ENCODE results near the gene HTT.

HTT gene

GRCh38 chr4:3266076-3266475 lies 191.6 kb downstream of the HTT start:
- no peak overlapping the region for H3K4me3 ChIP-seq (ENCODE audit: low read depth, low read length)
- TF ChIP-seq CTCF (IDR thresholded peaks at IDR 0.05; ENCODE audit: low read depth, low read length) = no peak

GRCh38 chr4:3267576-3268394 lies 193.3 kb downstream of the HTT start:
- TF ChIP-seq CTCF (IDR thresholded peaks at IDR 0.05; ENCODE audit: low read depth, low read length) = no peak
- no peak overlapping the region for H3K4me3 ChIP-seq (ENCODE audit: low read depth, low read length)

- H3K4me3 ChIP-seq (ENCODE audit: low read depth, low read length) = no peak overlapping the region
- no peak for TF ChIP-seq CTCF (IDR thresholded peaks at IDR 0.05; ENCODE audit: low read depth, low read length)
Measured at GRCh38 chr4:3268395-3269104, 194.1 kb downstream of the HTT start.

GRCh38 chr4:3269105-3269927 lies 194.8 kb downstream of the HTT start:
- no peak for TF ChIP-seq CTCF (IDR thresholded peaks at IDR 0.05; ENCODE audit: low read depth, low read length)
- no peak overlapping the region for H3K4me3 ChIP-seq (ENCODE audit: low read depth, low read length)

GRCh38 chr4:3269991-3270611 lies 195.6 kb downstream of the HTT start:
- no peak overlapping the region for H3K4me3 ChIP-seq (ENCODE audit: low read depth, low read length)
- no peak for TF ChIP-seq CTCF (IDR thresholded peaks at IDR 0.05; ENCODE audit: low read depth, low read length)

- H3K4me3 ChIP-seq (ENCODE audit: low read depth, low read length) = no peak overlapping the region
- no peak for TF ChIP-seq CTCF (IDR thresholded peaks at IDR 0.05; ENCODE audit: low read depth, low read length)
Measured at GRCh38 chr4:3271131-3271530, 196.7 kb downstream of the HTT start.

Measured in WI38 (cell line).